ENCODE measurements around the gene UHRF1. TPM values are rescaled to one million over a fixed set of nuclear protein-coding genes. Genes with fewer than 3 reads are reported as not detected.

UHRF1 gene
- total RNA-seq, 1 donor from 2014 or later: 19.8 TPM

DNA sequence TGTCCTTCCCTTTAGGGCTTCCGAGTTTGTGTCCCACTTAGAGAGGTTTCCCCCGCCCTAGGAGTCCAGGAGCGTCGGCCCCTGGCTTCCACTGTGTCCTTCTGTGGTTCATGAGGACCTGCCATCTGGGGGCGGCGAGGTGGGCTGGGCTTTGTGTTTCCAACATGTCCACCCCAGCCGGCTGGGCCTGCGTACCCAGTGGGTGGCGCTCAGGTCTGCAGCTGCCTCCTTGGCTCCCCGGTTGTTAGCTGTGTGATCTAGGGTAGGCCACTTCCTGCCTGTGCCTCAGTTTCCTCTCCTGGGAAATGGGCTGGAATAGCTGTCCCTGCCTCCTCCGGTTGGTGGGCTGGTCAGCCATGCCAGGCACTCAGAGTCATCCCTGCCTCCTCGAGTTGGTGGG, 88.0 kb downstream of the UHRF1 start:
- H3K9ac ChIP-seq (ENCODE audit: low read depth in 1 of 3, low read length in 3 of 3): no peak overlapping the region
- peaks cover 4 to 8% (median 6%) of the 10 kb centered on the region in 3 donors for H3K36me3 ChIP-seq (ENCODE audit: control insufficient read depth in 3 of 3, insufficient read depth in 3 of 3, low read length in 3 of 3)
- no peak overlapping the region for H3K27ac ChIP-seq (ENCODE audit: low read depth, low read length)
- H3K4me1 ChIP-seq (ENCODE audit: control insufficient read depth in 3 of 3, insufficient read depth in 3 of 3, low read length in 3 of 3): peaks cover 0 to 2% (median 0%) of the 10 kb centered on the region in 3 donors
- no peaks in the 10 kb centered on the region for H3K9me3 ChIP-seq (ENCODE audit: control insufficient read depth in 3 of 3, low read length in 3 of 3)
- H3K4me3 ChIP-seq (ENCODE audit: low read length in 3 of 3): no peak overlapping the region
- no peaks in the 10 kb centered on the region for H3K27me3 ChIP-seq (ENCODE audit: control insufficient read depth in 3 of 3, insufficient read depth in 3 of 3, low read length in 3 of 3)

DNA sequence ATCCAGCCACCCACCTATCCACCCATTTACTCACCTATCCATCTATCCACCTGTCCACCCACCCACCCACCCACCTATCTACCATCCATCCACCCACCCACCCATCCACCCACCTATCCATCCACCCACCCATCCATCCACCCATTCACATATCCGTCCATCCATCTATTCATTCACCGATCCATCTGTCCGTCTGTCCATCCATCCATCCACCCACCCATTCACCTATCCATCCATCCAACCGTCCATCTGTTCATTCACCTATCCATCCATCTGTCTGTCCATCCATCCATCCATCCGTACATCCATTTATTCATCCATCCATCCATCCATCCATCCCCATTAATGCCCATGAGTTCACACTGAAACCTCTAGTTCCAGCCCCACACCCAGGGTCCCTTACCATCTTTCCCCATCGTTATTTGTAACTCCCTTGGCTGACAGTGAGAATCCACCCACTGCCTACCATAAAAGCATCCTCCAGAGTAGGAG, 90.9 kb downstream of the UHRF1 start:
- Histone ChIP-seq H3K27ac (ENCODE audit: low read depth, low read length) (no peak overlapping the region), H3K36me3 (ENCODE audit: control insufficient read depth in 3 of 3, insufficient read depth in 3 of 3, low read length in 3 of 3) (peaks cover 4 to 8% (median 6%) of the 10 kb centered on the region in 3 donors), H3K4me3 (ENCODE audit: low read length in 3 of 3) (no peak overlapping the region), H3K9me3 (ENCODE audit: control insufficient read depth in 3 of 3, low read length in 3 of 3) (no peaks in the 10 kb centered on the region), H3K9ac (ENCODE audit: low read depth in 1 of 3, low read length in 3 of 3) (no peak overlapping the region), H3K4me1 (ENCODE audit: control insufficient read depth in 3 of 3, insufficient read depth in 3 of 3, low read length in 3 of 3) (peaks cover 2 to 5% (median 3%) of the 10 kb centered on the region in 3 donors), H3K27me3 (ENCODE audit: control insufficient read depth in 3 of 3, insufficient read depth in 3 of 3, low read length in 3 of 3) (no peaks in the 10 kb centered on the region)

DNA sequence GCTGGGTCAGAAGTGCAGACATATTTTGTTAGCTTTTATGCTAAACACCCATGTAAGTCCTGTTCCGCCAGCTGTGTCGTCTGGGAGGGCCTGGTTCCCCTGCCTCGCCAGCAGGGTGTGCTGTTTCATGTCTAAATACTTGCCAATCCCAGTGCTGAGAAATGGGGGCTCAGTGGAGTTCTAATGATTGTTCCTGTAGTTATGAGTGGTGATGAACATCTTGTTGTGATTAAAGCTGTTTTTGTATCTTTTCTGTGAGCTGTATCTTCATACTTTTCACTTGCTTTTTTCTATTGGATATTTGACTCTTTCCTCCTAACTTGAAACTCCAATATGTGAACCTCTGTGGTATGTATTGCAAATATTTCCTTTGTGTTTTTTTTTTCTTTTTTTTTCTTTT, 92.3 kb downstream of the UHRF1 start:
- H3K27me3 ChIP-seq (ENCODE audit: control insufficient read depth in 3 of 3, insufficient read depth in 3 of 3, low read length in 3 of 3): no peaks in the 10 kb centered on the region
- H3K9ac ChIP-seq (ENCODE audit: low read depth in 1 of 3, low read length in 3 of 3): no peak overlapping the region
- peaks cover 2 to 5% (median 3%) of the 10 kb centered on the region in 3 donors for H3K4me1 ChIP-seq (ENCODE audit: control insufficient read depth in 3 of 3, insufficient read depth in 3 of 3, low read length in 3 of 3)
- no peaks in the 10 kb centered on the region for H3K9me3 ChIP-seq (ENCODE audit: control insufficient read depth in 3 of 3, low read length in 3 of 3)
- peaks cover 0 to 6% (median 3%) of the 10 kb centered on the region in 3 donors for H3K36me3 ChIP-seq (ENCODE audit: control insufficient read depth in 3 of 3, insufficient read depth in 3 of 3, low read length in 3 of 3)
- H3K4me3 ChIP-seq (ENCODE audit: low read length in 3 of 3): no peak overlapping the region
- no peak overlapping the region for H3K27ac ChIP-seq (ENCODE audit: low read depth, low read length)

DNA sequence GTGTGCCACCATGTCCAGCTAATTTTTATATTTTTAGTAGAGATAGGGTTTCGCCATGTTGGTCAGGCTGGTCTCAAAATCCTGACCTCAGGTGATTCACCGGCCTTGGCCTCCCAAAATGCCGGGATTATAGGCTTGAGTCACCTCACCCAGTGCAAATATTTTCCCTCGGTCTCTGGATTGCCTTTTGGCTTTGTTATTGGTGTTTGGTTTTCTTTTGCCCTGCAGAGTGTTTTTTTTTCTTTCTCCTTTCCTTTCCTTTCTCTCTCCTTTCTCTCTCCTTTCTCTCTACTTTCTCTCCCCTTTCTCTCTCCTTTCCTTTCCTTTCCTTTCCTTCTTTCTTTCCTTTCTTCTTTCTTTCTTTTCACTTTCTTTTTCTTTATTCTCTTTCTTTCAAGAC, 92.8 kb downstream of the UHRF1 start:
- Histone ChIP-seq H3K4me1 (ENCODE audit: control insufficient read depth in 3 of 3, insufficient read depth in 3 of 3, low read length in 3 of 3) (peaks cover 2 to 5% (median 3%) of the 10 kb centered on the region in 3 donors), H3K27ac (ENCODE audit: low read depth, low read length) (no peak overlapping the region), H3K27me3 (ENCODE audit: control insufficient read depth in 3 of 3, insufficient read depth in 3 of 3, low read length in 3 of 3) (no peaks in the 10 kb centered on the region), H3K9me3 (ENCODE audit: control insufficient read depth in 3 of 3, low read length in 3 of 3) (no peaks in the 10 kb centered on the region), H3K36me3 (ENCODE audit: control insufficient read depth in 3 of 3, insufficient read depth in 3 of 3, low read length in 3 of 3) (peaks cover 0 to 4% (median 2%) of the 10 kb centered on the region in 3 donors), H3K4me3 (ENCODE audit: low read length in 3 of 3) (no peak overlapping the region), H3K9ac (ENCODE audit: low read depth in 1 of 3, low read length in 3 of 3) (peak overlapping the region in 2 of 3 donors; percentile 30 to 35)

DNA sequence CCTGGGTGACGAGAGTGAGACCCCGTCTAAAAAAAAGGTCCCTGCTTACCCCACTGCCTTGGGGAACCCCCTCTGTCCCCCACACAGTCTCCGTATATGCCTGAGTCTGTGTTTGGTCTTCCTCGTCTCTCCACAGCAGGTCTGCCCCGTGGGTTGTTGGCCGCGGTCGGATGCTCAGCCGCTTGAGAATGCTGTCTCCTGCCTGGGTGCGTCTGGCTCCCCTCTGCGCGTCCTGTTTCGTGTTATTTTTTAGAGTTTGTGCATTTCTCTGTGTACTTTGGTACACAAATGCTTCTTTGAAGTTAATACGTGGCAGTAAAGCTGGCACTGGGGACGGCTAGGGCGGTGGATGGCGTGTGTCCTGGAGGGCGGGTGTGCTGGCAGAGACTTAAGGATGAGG, 94.5 kb downstream of the UHRF1 start:
- H3K9ac ChIP-seq (ENCODE audit: low read depth in 1 of 3, low read length in 3 of 3): no peak overlapping the region
- H3K27me3 ChIP-seq (ENCODE audit: control insufficient read depth in 3 of 3, insufficient read depth in 3 of 3, low read length in 3 of 3): no peaks in the 10 kb centered on the region

DNA sequence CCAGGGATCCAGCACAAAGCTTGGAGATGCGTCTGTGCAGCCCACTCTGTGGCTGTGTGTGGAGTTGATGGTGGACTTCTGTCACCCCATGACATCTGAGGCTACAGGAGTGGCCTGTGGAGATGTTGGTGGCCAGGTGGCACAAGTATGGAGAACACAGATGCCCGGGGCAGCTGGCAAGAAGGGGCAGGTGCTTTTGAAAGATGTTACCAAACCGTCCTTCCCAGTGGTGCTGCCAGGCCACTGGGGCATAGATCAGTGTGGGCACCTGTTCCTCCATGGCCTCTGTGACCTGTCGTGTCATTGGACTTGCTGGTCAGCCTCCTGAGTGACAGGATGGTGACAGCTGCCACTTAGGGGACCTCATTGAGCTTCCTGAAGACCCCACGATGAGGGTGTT, 95.8 kb downstream of the UHRF1 start:
- no peak overlapping the region for H3K9ac ChIP-seq (ENCODE audit: low read depth in 1 of 3, low read length in 3 of 3)
- no peak overlapping the region for H3K4me3 ChIP-seq (ENCODE audit: low read length in 3 of 3)

More for the DNA sequence above, 94.5 kb downstream of the UHRF1 start:
- Histone ChIP-seq H3K27ac (ENCODE audit: low read depth, low read length) (no peak overlapping the region), H3K36me3 (ENCODE audit: control insufficient read depth in 3 of 3, insufficient read depth in 3 of 3, low read length in 3 of 3) (peaks cover 0 to 2% (median 0%) of the 10 kb centered on the region in 3 donors), H3K4me3 (ENCODE audit: low read length in 3 of 3) (no peak overlapping the region), H3K9me3 (ENCODE audit: control insufficient read depth in 3 of 3, low read length in 3 of 3) (no peaks in the 10 kb centered on the region), H3K4me1 (ENCODE audit: control insufficient read depth in 3 of 3, insufficient read depth in 3 of 3, low read length in 3 of 3) (peaks cover 2 to 5% (median 3%) of the 10 kb centered on the region in 3 donors)

DNA sequence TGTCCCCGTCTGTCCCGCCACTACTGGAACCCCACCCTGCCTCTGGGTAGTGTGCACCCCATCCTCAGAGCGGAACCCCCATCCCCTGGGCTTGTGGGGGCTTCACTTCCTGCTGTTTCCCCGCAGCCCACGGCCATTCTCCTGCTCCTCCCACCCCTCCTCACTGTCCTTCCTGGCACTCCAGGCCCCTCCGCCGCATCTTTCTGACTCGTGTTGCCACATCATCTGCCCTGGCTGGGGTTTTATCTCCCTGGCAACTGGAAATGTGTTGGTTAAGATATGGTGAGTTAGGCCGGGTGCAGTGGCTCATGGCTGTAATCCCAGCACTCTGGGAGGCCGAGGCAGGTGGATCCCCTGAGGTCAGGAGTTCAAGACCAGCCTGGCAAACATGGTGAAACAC, 96.9 kb downstream of the UHRF1 start:
- Histone ChIP-seq H3K9ac (ENCODE audit: low read depth in 1 of 3, low read length in 3 of 3) (no peak overlapping the region), H3K9me3 (ENCODE audit: control insufficient read depth in 3 of 3, low read length in 3 of 3) (no peaks in the 10 kb centered on the region), H3K27me3 (ENCODE audit: control insufficient read depth in 3 of 3, insufficient read depth in 3 of 3, low read length in 3 of 3) (no peaks in the 10 kb centered on the region), H3K4me3 (ENCODE audit: low read length in 3 of 3) (no peak overlapping the region), H3K4me1 (ENCODE audit: control insufficient read depth in 3 of 3, insufficient read depth in 3 of 3, low read length in 3 of 3) (peaks cover 2 to 9% (median 3%) of the 10 kb centered on the region in 3 donors), H3K36me3 (ENCODE audit: control insufficient read depth in 3 of 3, insufficient read depth in 3 of 3, low read length in 3 of 3) (peaks cover 0 to 2% (median 0%) of the 10 kb centered on the region in 3 donors), H3K27ac (ENCODE audit: low read depth, low read length) (no peak overlapping the region)

More for the DNA sequence above, 95.8 kb downstream of the UHRF1 start:
- H3K27ac ChIP-seq (ENCODE audit: low read depth, low read length): no peak overlapping the region
- H3K27me3 ChIP-seq (ENCODE audit: control insufficient read depth in 3 of 3, insufficient read depth in 3 of 3, low read length in 3 of 3): no peaks in the 10 kb centered on the region
- H3K4me1 ChIP-seq (ENCODE audit: control insufficient read depth in 3 of 3, insufficient read depth in 3 of 3, low read length in 3 of 3): peaks cover 2 to 9% (median 3%) of the 10 kb centered on the region in 3 donors
- H3K36me3 ChIP-seq (ENCODE audit: control insufficient read depth in 3 of 3, insufficient read depth in 3 of 3, low read length in 3 of 3): peaks cover 0 to 2% (median 0%) of the 10 kb centered on the region in 3 donors
- no peaks in the 10 kb centered on the region for H3K9me3 ChIP-seq (ENCODE audit: control insufficient read depth in 3 of 3, low read length in 3 of 3)

DNA sequence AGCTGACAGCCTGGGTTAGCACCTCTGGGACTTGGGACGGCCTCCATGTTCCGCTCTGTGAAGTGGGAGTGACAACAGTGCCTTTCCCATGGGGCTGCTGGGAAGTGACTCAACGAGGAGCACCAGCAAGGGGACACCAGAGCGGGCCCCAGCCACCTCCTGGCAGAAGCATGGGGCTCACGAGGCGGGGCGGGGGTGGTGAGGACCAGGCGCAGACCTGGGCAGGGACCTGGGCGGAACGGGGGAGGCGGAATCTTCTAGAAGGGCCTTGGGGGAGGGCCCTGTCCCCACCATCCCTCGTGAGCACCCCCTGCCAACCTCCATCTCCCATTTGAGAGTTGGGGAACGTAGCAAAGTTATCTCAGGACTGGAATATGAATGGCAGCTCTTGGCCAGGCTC, 97.5 kb downstream of the UHRF1 start:
- H3K27ac ChIP-seq (ENCODE audit: low read depth, low read length): no peak overlapping the region
- peaks cover 2 to 13% (median 3%) of the 10 kb centered on the region in 3 donors for H3K4me1 ChIP-seq (ENCODE audit: control insufficient read depth in 3 of 3, insufficient read depth in 3 of 3, low read length in 3 of 3)
- H3K27me3 ChIP-seq (ENCODE audit: control insufficient read depth in 3 of 3, insufficient read depth in 3 of 3, low read length in 3 of 3): no peaks in the 10 kb centered on the region
- H3K9ac ChIP-seq (ENCODE audit: low read depth in 1 of 3, low read length in 3 of 3): no peak overlapping the region
- H3K9me3 ChIP-seq (ENCODE audit: control insufficient read depth in 3 of 3, low read length in 3 of 3): no peaks in the 10 kb centered on the region
- H3K4me3 ChIP-seq (ENCODE audit: low read length in 3 of 3): no peak overlapping the region
- H3K36me3 ChIP-seq (ENCODE audit: control insufficient read depth in 3 of 3, insufficient read depth in 3 of 3, low read length in 3 of 3): peaks cover 0 to 2% (median 0%) of the 10 kb centered on the region in 3 donors

Small RNA genes within 50 kb of the gene (small RNA-seq; reads per million reads assigned to genes)
- not detected for gene MIR4747

Other genes starting within 250 kb of the UHRF1 start
- 44.4 TPM for gene MYDGF, start 239.2 kb upstream of the UHRF1 start, total RNA-seq
- gene DPP9, start 185.7 kb upstream of the UHRF1 start, total RNA-seq: 16.2 TPM
- 28.7 TPM for gene FEM1A, start 117.8 kb upstream of the UHRF1 start, total RNA-seq
- gene TICAM1, start 77.8 kb upstream of the UHRF1 start, total RNA-seq: 1.6 TPM
- 55.3 TPM for gene PLIN3, start 41.8 kb upstream of the UHRF1 start, total RNA-seq
- gene ARRDC5, start 6.6 kb upstream of the UHRF1 start, total RNA-seq: under 0.01 TPM
- 11.5 TPM for gene KDM4B, start 59.6 kb downstream of the UHRF1 start, total RNA-seq